GM18526 (cell line): ENCODE results near the gene C19orf44.

Experiments used
- POLR2A ChIP-seq: IDR thresholded peaks from 3 replicates; pipeline ENCODE4 v1.6.1; 2011; ENCODE audit not compliant: insufficient read length; ENCODE audit errors: extremely low read depth

Gene C19orf44

DNA sequence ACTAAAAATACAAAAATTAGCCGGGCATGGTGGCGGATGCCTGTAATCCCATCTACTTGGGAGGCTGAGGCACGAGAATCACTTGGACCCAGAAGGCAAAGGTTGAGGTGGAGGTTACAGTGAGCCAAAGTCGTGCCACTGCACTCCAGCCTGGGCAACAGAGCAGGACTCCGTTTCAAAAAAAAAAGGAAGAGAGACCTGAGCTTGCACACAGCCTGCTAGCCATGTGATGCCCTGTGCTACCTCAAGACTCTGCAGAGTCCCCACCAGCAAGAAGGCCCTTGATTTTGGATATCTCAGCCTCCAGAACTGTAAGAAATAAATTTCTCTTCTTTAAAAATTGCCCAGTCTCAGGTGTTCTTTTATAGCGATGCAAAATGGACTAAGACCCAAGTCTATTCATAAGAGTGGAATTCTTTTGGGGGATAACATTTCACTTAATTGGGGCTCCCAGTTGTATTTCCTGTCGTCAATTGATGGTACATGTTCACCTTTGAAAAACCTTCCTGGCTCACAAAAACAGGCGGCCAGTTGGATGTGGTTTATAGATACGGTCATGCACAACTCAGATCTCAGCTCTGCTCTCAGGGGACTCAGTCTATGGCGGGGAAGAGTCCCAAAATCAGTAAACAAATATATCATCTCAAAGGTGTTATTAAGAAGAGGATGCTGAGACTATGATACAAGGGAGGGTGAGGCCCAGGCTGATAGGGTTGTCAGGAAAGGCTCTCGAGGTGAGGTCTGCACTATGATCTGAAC lies 48.5 kb downstream of the C19orf44 start:
- TF ChIP-seq POLR2A: no peak

DNA sequence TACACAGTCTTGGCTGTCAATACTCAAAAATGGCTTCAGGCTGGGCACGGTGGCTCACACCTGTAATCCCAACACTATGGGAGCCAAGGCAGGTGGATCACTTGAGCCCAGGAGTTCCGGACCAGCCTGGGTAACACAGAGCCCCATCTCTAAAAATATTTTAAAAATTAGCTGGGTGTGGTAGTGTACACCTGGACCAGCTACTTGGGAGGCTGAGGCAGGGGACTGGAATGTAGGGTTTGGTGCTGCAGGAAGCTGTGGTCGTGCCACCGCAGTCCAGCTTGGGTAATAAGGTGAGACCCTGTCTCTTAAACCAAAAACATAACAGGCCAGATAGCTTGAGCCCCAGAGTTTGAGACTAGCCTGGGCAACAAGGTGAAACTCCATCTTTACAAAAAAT lies 52.8 kb downstream of the C19orf44 start:
- no peak for TF ChIP-seq POLR2A

DNA sequence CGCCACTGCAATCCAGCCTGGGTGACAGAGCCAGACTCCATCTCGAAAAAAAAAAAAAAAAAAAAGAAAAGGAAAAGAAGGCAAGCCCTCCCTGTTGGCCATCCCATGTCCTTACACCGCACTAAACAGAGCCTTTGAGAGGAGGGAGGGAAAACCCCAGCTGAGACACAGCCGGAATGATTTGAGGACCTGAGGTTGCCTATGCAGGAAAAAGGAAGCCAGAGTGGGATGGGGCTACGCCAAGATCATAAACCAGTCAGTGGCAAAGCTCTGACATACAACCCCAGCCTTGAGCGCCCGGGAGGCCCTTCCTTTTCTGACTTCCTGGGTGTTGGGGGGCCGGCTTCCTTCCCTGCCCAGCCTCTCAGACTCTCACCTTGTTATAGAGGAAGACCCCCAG lies 58.6 kb downstream of the C19orf44 start:
- TF ChIP-seq POLR2A: no peak

GRCh38 chr19:16559780-16560276 lies 63.6 kb downstream of the C19orf44 start:
- no peak for TF ChIP-seq POLR2A

GRCh38 chr19:16561382-16561781 lies 65.2 kb downstream of the C19orf44 start:
- no peak for TF ChIP-seq POLR2A

DNA sequence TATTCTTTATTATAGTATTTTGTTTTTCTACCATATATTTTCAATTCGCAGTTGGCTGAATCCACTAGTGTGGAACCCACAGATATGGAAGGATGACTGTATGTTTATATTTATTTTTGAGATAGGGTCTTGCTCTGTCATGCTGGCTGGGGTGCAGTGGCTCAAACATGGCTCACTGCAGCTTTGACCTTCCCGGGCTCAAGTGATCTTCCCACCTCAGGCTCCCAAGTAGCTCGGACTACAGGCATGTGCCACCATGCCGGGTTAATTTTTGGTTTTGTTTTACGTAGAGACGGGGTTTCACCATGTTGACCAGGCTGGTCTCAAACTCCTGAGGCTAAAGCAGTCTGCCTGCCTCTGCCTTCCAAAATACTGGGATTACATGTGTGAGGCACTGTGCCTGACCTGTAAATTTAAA lies 66.4 kb downstream of the C19orf44 start:
- TF ChIP-seq POLR2A: no peak

GRCh38 chr19:16564842-16565241 lies 68.6 kb downstream of the C19orf44 start:
- TF ChIP-seq POLR2A: no peak

DNA sequence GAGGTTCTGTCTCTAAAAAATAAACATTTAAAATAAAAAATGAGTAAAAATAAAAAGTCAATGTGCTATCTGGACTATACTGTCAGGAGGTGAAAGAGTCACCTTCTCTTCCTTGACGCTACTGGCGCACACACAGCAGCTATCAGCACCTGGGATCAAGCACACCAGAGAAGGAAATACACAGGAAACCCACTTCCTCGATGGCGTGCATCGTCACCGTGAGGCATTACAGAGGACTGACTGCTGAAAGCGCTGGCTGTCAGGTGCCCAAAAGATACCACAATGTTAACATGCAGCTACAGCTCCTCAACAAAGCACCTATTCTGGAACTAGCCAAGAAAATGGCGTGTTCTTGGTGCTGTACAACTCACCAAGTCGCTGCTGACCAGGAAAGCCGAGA lies 70.0 kb downstream of the C19orf44 start:
- no peak for TF ChIP-seq POLR2A

DNA sequence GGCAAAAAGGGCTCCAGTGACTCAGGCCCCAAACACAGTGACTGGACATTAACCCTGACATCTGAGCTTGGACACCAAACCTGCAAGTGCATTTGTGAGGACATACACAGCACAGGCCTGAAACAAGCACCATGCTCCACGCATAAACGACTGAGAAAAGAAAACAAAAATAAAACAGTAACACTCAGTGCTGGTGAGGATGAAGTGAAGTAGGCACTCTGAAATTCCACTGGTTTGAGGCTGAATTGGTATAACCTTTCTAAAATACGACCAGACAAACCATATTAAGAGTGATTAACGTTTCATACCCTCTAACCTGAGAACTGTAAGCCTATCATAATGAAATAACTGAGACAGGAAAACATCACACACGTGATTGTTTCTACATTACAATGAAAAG lies 70.5 kb downstream of the C19orf44 start:
- TF ChIP-seq POLR2A: no peak

- no peak for TF ChIP-seq POLR2A
Measured at GRCh38 chr19:16569609-16570320, 73.6 kb downstream of the C19orf44 start.
